Renal cortex interstitium (tissue), 11 donors: ENCODE data around the gene ZNF660. TPM values are rescaled to one million over a fixed set of nuclear protein-coding genes. Genes with fewer than 3 reads are reported as not detected.

Experiments
- DNase-seq, 11 donors: peaks; one replicate each; pipeline ENCODE4 v3.0.0-alpha.2; 2013; ENCODE audit warnings: low read depth in 9 of 11, low spot score in 4 of 11; ENCODE audit errors: extremely low read depth in 1 of 11
- polyA plus RNA-seq, 3 donors: library from polyadenylated mRNA; unstranded; fragments of 120-200 nt; gene quantifications; one replicate each; pipeline ENCODE4 v1.2.1, GENCODE V29; 2013; ENCODE audit not compliant: insufficient read length in 3 of 3

Gene ZNF660
- polyA plus RNA-seq, 3 donors = 11.6 to 18.2 (median 13.1) TPM

GRCh38 chr3:44596621-44597020, 11.9 kb downstream of the ZNF660 start:
- DNase-seq = no peak

- no peak for DNase-seq
Observed at GRCh38 chr3:44601749-44602148, 17.0 kb downstream of the ZNF660 start.

- no peak for DNase-seq
Observed at GRCh38 chr3:44612678-44613077, 27.9 kb downstream of the ZNF660 start.

GRCh38 chr3:44624749-44625480, 40.2 kb downstream of the ZNF660 start, which contains the start of gene ZNF197:
Gene ZNF197, plus strand, starts transcription at chr3:44625036. Its CDS starts 4,119 bp downstream, at chr3:44629155.
- DNase-seq = peak; percentile 74 to 93 (median 85)

GRCh38 chr3:44628716-44629115, 44.0 kb downstream of the ZNF660 start:
- no peak for DNase-seq

GRCh38 chr3:44632193-44632592, 47.4 kb downstream of the ZNF660 start:
- no peak for DNase-seq

GRCh38 chr3:44642337-44642736, 57.6 kb downstream of the ZNF660 start:
- no peak for DNase-seq

- DNase-seq = no peak
Observed at GRCh38 chr3:44643024-44643423, 58.3 kb downstream of the ZNF660 start.

GRCh38 chr3:44647771-44648170, 63.0 kb downstream of the ZNF660 start:
- DNase-seq = no peak

GRCh38 chr3:44648564-44649229, 63.9 kb downstream of the ZNF660 start, which contains the start of gene ZNF35:
Gene ZNF35, plus strand, starts transcription at chr3:44648732. Its CDS starts 2,336 bp downstream, at chr3:44651068.
- peak in 10 of 11 donors; percentile 56 to 80 (median 74) for DNase-seq

Other genes starting within 250 kb of the ZNF660 start
- 10 to 100 TPM; 37.9 to 48.7 (median 46.7) TPM for gene TCAIM, start 246.2 kb upstream of the ZNF660 start, polyA plus RNA-seq
- gene ZNF445, start 107.3 kb upstream of the ZNF660 start, polyA plus RNA-seq = 10 to 100 TPM; 22.3 to 28.7 (median 22.5) TPM
- gene ZKSCAN7, start 29.8 kb upstream of the ZNF660 start, polyA plus RNA-seq = 10 to 100 TPM; 15.8 to 18.0 (median 17.1) TPM
- gene ZNF197, start 40.1 kb downstream of the ZNF660 start, polyA plus RNA-seq = 10 to 100 TPM; 33.0 to 35.0 (median 33.9) TPM
- gene ZNF35, start 63.8 kb downstream of the ZNF660 start, polyA plus RNA-seq = 10 to 100 TPM; 10.5 to 11.7 (median 11.6) TPM
- 10 to 100 TPM; 12.7 to 14.7 (median 12.7) TPM for gene ZNF502, start 127.7 kb downstream of the ZNF660 start, polyA plus RNA-seq
- 10 to 100 TPM; 12.0 to 12.4 (median 12.1) TPM for gene ZNF501, start 144.7 kb downstream of the ZNF660 start, polyA plus RNA-seq
- gene KIAA1143, start 176.7 kb downstream of the ZNF660 start, polyA plus RNA-seq = 10 to 100 TPM; 49.5 to 63.8 (median 52.0) TPM
- gene KIF15, start 176.8 kb downstream of the ZNF660 start, polyA plus RNA-seq = 10 to 100 TPM; 21.2 to 31.2 (median 30.6) TPM